K562 (cell line): ENCODE measurements around the gene KIZ. TPM values are rescaled to one million over a fixed set of nuclear protein-coding genes. Genes with fewer than 3 reads are reported as not detected.

Source experiments
- ATAC-seq: fragments of 200-7000 bp; cut with Tn5 transposase; 3 replicates; pipeline ENCODE4 v1.9.1; 2020; ENCODE audit warnings: moderate library complexity
- BruUV-seq: library from RNA; stranded (reverse); fragments of 400-500 nt; replicated peaks from 2 replicates; lab custom pipeline; 2021; lab: Mats Ljungman, UMichigan
- CTCF ChIA-PET: fragments of 300-600 bp; formaldehyde crosslinking; extraction: SDS; loops from one replicate; lab custom pipeline; 2021; ENCODE audit warnings: low intra/inter-chr PET ratio; lab: Yijun Ruan, JAX
- POLR2A ChIA-PET: fragments of 300-600, 350-650 bp; sonication (Branson Sonifier 250); formaldehyde crosslinking; extraction: SDS; loops from one replicate; lab custom pipeline; 2021; ENCODE audit warnings: antibody characterized with exemption, inconsistent platforms; lab: Yijun Ruan, JAX
- DNase-seq, 4 experiments: peaks; one replicate each; pipeline versions ENCODE4 v3.0.0 to v3.0.0-alpha.2; 2011 to 2018; ENCODE audit warnings: low spot score in 3 of 4, mixed read lengths in 3 of 4; ENCODE audit errors: extremely low read depth in 1 of 4
- FAIRE-seq: peaks from 2 replicates; lab custom pipeline; 2011; peaks lifted over from hg19 to GRCh38; lab: Jason Lieb, UNC
- H2AFZ ChIP-seq: 2 replicates; pipeline ENCODE4 v1.6.0; 2011; ENCODE audit warnings: low read depth, low read length, control low read depth, inconsistent platforms
- H3K27ac ChIP-seq: fragments of 200-600 bp; 3 replicates; pipeline ENCODE4 v1.8.0; 2011; ENCODE audit warnings: low read depth, mild to moderate bottlenecking, control low read depth, inconsistent platforms, low read length, moderate library complexity, mixed read lengths; ENCODE audit errors: extremely low read depth
- H3K27me3 ChIP-seq, 2 experiments: fragments of 300-600 bp in 1 of 2; 2 replicates in 1 of 2; 3 replicates in 1 of 2; pipeline versions ENCODE4 v1.6.0 to v1.8.0; 2011; ENCODE audit warnings: inconsistent platforms in 2 of 2, low read length in 2 of 2, mild to moderate bottlenecking in 1 of 2, mixed read lengths in 1 of 2, moderate library complexity in 1 of 2; ENCODE audit not compliant: control insufficient read depth in 2 of 2, insufficient read depth in 2 of 2
- H3K36me3 ChIP-seq: fragments of 300-600 bp; 3 replicates; pipeline ENCODE4 v1.8.0; 2011; ENCODE audit warnings: mild to moderate bottlenecking, low read length, inconsistent platforms; ENCODE audit not compliant: control insufficient read depth, insufficient read depth
- H3K4me1 ChIP-seq, 2 experiments: fragments of 200-600 bp in 1 of 2; replicated peaks in 1 of 2; 2 replicates in 1 of 2; 3 replicates in 1 of 2; pipeline versions ENCODE4 v1.5.1 to v1.8.0; 2011; ENCODE audit warnings: inconsistent platforms in 2 of 2, low read length in 2 of 2, mild to moderate bottlenecking in 1 of 2, mixed read lengths in 1 of 2, moderate library complexity in 1 of 2; ENCODE audit not compliant: control insufficient read depth in 2 of 2, insufficient read depth in 2 of 2
- H3K4me2 ChIP-seq: 2 replicates; pipeline ENCODE4 v1.6.1; 2011; ENCODE audit warnings: low read length, control low read depth, inconsistent platforms, mixed read lengths; ENCODE audit not compliant: insufficient read depth
- H3K4me3 ChIP-seq: fragments of 200-600 bp; sonication (generic), shearing (Covaris generic); 2 replicates; pipeline ENCODE4 v1.5.1; 2016; ENCODE audit warnings: control low read depth, inconsistent platforms
- H3K79me2 ChIP-seq: fragments of 200-600 bp; 3 replicates; pipeline ENCODE4 v1.8.0; 2011; ENCODE audit warnings: low read length, inconsistent platforms; ENCODE audit not compliant: control insufficient read depth, insufficient read depth
- H3K9ac ChIP-seq, 2 experiments: 2 replicates each; pipeline versions ENCODE4 v1.6.0 to v1.6.1; 2011; ENCODE audit warnings: low read depth in 2 of 2, low read length in 2 of 2, control low read depth in 1 of 2, inconsistent platforms in 1 of 2, mild to moderate bottlenecking in 1 of 2, mixed read lengths in 1 of 2; ENCODE audit not compliant: insufficient read depth in 1 of 2
- H3K9me1 ChIP-seq: one replicate; pipeline ENCODE4 v1.6.0; 2011; ENCODE audit warnings: inconsistent platforms, mild to moderate bottlenecking, low read length, moderate library complexity; ENCODE audit not compliant: control insufficient read depth, insufficient read depth
- H3K9me3 ChIP-seq: replicated peaks from 2 replicates; pipeline ENCODE4 v1.5.1; 2011; ENCODE audit warnings: low read depth, low read length, inconsistent platforms; ENCODE audit not compliant: control insufficient read depth, insufficient read depth
- H4K20me1 ChIP-seq: replicated peaks from 2 replicates; pipeline ENCODE4 v1.6.1; 2011; ENCODE audit warnings: low read length, inconsistent platforms, mixed read lengths; ENCODE audit not compliant: control insufficient read depth, insufficient read depth
- EP400 ChIP-seq: fragments of 450-650 bp; IDR thresholded peaks from 2 replicates; pipeline ENCODE4 v1.6.1; 2017; ENCODE audit warnings: antibody characterized with exemption, mild to moderate bottlenecking, moderate library complexity
- FOSL1 ChIP-seq: fragments of 200-800 bp; sonication (Bioruptor generic); conservative IDR thresholded peaks from 2 replicates; pipeline ENCODE4 v1.6.1; 2016; ENCODE audit warnings: missing genetic modification characterization, missing compliant biosample characterization
- FOXA1 ChIP-seq: fragments of 450-650 bp; IDR thresholded peaks from 2 replicates; pipeline ENCODE4 v1.6.1; 2016; ENCODE audit warnings: mild to moderate bottlenecking, borderline replicate concordance
- FOXM1 ChIP-seq, 2 experiments: fragments of 450-650 bp in 1 of 2; sonication (generic) in 1 of 2; formaldehyde crosslinking in 1 of 2; IDR thresholded peaks; 2 replicates each; pipeline versions ENCODE4 v1.6.1 to v1.9.0; 2017 to 2022; ENCODE audit warnings: low read depth in 2 of 2, mild to moderate bottlenecking in 2 of 2, missing genetic modification reagents in 1 of 2, moderate library complexity in 1 of 2
- HNRNPL ChIP-seq: fragments of 200-400 bp; formaldehyde crosslinking; IDR thresholded peaks from 2 replicates; pipeline ENCODE4 v1.6.1; 2017; ENCODE audit warnings: low read depth, mild to moderate bottlenecking, low read length
- KDM4B ChIP-seq, 2 experiments: fragments of 450-650 bp in 1 of 2; sonication (generic) in 1 of 2; IDR thresholded peaks; 2 replicates each; pipeline ENCODE4 v1.6.1; 2016 to 2017; ENCODE audit warnings: borderline replicate concordance in 2 of 2, antibody characterized with exemption in 1 of 2, low read depth in 1 of 2, mild to moderate bottlenecking in 1 of 2
- KDM5B ChIP-seq: fragments of 200-600 bp; sonication (generic); IDR thresholded peaks from 2 replicates; pipeline ENCODE4 v1.6.1; 2012; ENCODE audit warnings: low read depth, mild to moderate bottlenecking, moderate library complexity, low read length, control low read depth, inconsistent platforms; ENCODE audit not compliant: insufficient replicate concordance
- NR1H2 ChIP-seq: sonication (generic); formaldehyde crosslinking; IDR thresholded peaks from 2 replicates; pipeline ENCODE4 v1.4.0; 2020; ENCODE audit warnings: mild to moderate bottlenecking, missing genetic modification reagents
- POLR3G ChIP-seq: IDR thresholded peaks from 2 replicates; pipeline ENCODE4 v1.6.1; 2011; ENCODE audit not compliant: insufficient read length, insufficient replicate concordance; ENCODE audit errors: extremely low read depth
- SMARCA4 ChIP-seq: fragments of 450-650 bp; IDR thresholded peaks from 2 replicates; pipeline ENCODE4 v1.6.1; 2016
- SNIP1 ChIP-seq: fragments of 450-650 bp; IDR thresholded peaks from 2 replicates; pipeline ENCODE4 v1.7.1; 2017; ENCODE audit warnings: low read depth, mild to moderate bottlenecking
- TARDBP ChIP-seq: fragments of 450-650 bp; IDR thresholded peaks from 2 replicates; pipeline ENCODE4 v1.6.1; 2016
- TCF7 ChIP-seq: sonication (generic); IDR thresholded peaks from 2 replicates; pipeline ENCODE4 v1.6.1; 2016; ENCODE audit warnings: antibody characterized with exemption, borderline replicate concordance
- ZFP1 ChIP-seq: fragments of 450-650 bp; formaldehyde crosslinking; IDR thresholded peaks from 2 replicates; pipeline ENCODE4 v1.4.0; 2020; ENCODE audit warnings: mild to moderate bottlenecking, mixed read lengths
- ZNF232 ChIP-seq: sonication (generic); formaldehyde crosslinking; IDR thresholded peaks from 2 replicates; pipeline ENCODE4 v1.8.0; 2022; ENCODE audit warnings: mild to moderate bottlenecking, missing genetic modification reagents
- ZNF239 ChIP-seq: fragments of 250-450 bp; sonication (Bioruptor Pico); IDR thresholded peaks from 2 replicates; pipeline ENCODE4 v1.4.0; 2020; ENCODE audit warnings: mild to moderate bottlenecking
- ZNF408 ChIP-seq: fragments of 250-450 bp; sonication (Bioruptor Pico); IDR thresholded peaks from 2 replicates; pipeline ENCODE4 v1.4.0; 2020; ENCODE audit warnings: low read depth, mild to moderate bottlenecking, moderate library complexity
- ZNF76 ChIP-seq: fragments of 250-450 bp; sonication (Bioruptor Pico); IDR thresholded peaks from 2 replicates; pipeline ENCODE4 v1.4.0; 2020; ENCODE audit warnings: mild to moderate bottlenecking, moderate library complexity, borderline replicate concordance
- WGBS: fragments of 100-300 bp; shearing (Covaris generic); methylation state at CpG from one replicate; pipeline ENCODE4 v1.1.6; 2016; ENCODE audit warnings: low coverage, mixed read lengths; ENCODE audit not compliant: insufficient coverage; ENCODE audit errors: missing lambda C conversion rate; 5-methylcytosine and 5-hydroxymethylcytosine counted together
- in situ Hi-C: fragments of 300-500 bp; cut with MboI; formaldehyde crosslinking; loops from 4 replicates; pipeline ENCODE4 v1.15.0; 2018; ENCODE audit warnings: inconsistent platforms, mixed read lengths
- intact Hi-C: fragments of 100-400 bp; cut with micrococcal nuclease; formaldehyde crosslinking; loops from 2 replicates; pipeline ENCODE4 v1.14.2; 2022
- polyA plus RNA-seq, 8 experiments: library from polyadenylated mRNA; depleted of rRNA in 4 of 8; stranded (reverse) in 5 of 8; unstranded in 3 of 8; fragments of >200 nt; fragmentation: Nextera tagmentation in 2 of 8; fragmentation: Illumina TruSeq in 1 of 8; extraction: Ambion mirVana in 2 of 8; extraction: Trizol in 1 of 8; gene quantifications; 2 replicates each; pipeline versions ENCODE4 v1.2.1 to v1.2.3, GENCODE V29; 2011 to 2014; ENCODE audit warnings: inconsistent platforms in 1 of 8, missing spikeins in 1 of 8
- total RNA-seq, 7 experiments: library from RNA; depleted of rRNA in 6 of 7; stranded (reverse); fragments of >200 nt in 6 of 7; fragmentation: Illumina TruSeq in 2 of 7; extraction: Trizol in 2 of 7; gene quantifications; 2 replicates each; pipeline versions ENCODE4 v1.2.1 to v1.2.3, GENCODE V29; 2011 to 2021; ENCODE audit warnings: low replicate concordance in 1 of 7
- TF ChIP-seq, protein P1 (sequence below), 2 experiments: fragments of 450-650 bp in 1 of 2; IDR thresholded peaks; 2 replicates each; pipeline ENCODE4 v1.6.1; 2011 to 2017; ENCODE audit warnings: low read depth in 2 of 2, antibody characterized with exemption in 1 of 2, borderline replicate concordance in 1 of 2, low read length in 1 of 2, mild to moderate bottlenecking in 1 of 2, mixed read lengths in 1 of 2; ENCODE audit not compliant: control insufficient read depth in 1 of 2

KIZ gene
- total and polyA plus RNA-seq, 9 of the 15 experiments (the other 6 are each of a cell fraction or from before 2014, with no cell fraction given) = 4.9 to 21.1 (median 13.5) TPM

DNA sequence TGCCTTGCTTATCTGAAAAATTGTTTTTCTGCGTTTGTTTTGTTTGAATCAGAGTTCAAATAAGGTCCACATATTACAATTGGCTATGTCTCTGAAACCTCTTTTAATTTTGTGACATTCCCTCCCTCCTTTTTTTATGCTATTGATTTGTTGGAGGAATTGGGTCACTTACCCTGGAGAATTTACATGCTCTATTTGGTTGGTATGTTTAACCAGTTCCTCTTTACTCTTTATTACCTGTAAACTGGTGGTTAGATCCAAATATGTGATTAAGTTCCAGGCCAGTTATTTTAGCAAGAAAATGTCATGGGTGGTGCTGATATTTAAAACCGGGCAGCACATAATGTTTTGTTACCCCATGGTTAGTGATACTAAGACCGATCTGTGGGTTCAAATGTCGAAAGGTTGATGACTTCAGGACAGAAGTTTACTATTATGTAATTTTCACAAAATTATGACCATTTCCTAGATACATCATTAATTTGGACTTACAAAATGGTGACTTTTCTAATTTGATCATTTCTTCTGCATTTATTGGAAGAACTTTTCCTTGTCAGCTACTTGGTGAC is 77.3 kb downstream of the KIZ start:
- FAIRE-seq = no peak
- POLR2A ChIA-PET = no interaction called here
- in situ Hi-C loops = no loop called here

More for the DNA sequence above, 77.3 kb downstream of the KIZ start:
- Histone ChIP-seq H2AFZ (no peak overlapping the region), H3K9ac (no peak overlapping the region), H3K27ac (no peak overlapping the region), H3K9me1 (no peaks in the 10 kb centered on the region), H3K9me3 (no peaks in the 10 kb centered on the region), H3K36me3 (no peaks in the 10 kb centered on the region), H4K20me1 (no peaks in the 10 kb centered on the region), H3K27me3 (no peaks in the 10 kb centered on the region), H3K4me2 (no peak overlapping the region), H3K4me3 (no peak overlapping the region), H3K4me1 (no peaks in the 10 kb centered on the region), H3K79me2 (no peaks in the 10 kb centered on the region)
- CTCF ChIA-PET = no interaction called here
- 52% methylated on average over 4 of the region's 4 CpGs for WGBS
- no peak for ATAC-seq
- TF ChIP-seq FOSL1 (no peak), ZNF76 (no peak), FOXA1 (no peak), ZFP1 (no peak), FOXM1 (IDR thresholded peaks at IDR 0.05; ENCODE audit: low read depth) (no peak), FOXM1 (CRISPR knock-in tag; IDR thresholded peaks at IDR 0.05; ENCODE audit: low read depth) (no peak), TCF7 (no peak), TARDBP (no peak), KDM4B (IDR thresholded peaks at IDR 0.05; ENCODE audit: borderline replicate concordance in 2 of 2, low read depth in 1 of 2) (no peak), SMARCA4 (no peak), NR1H2 (CRISPR knock-in tag) (no peak), EP400 (no peak), ZNF239 (CRISPR knock-in tag) (no peak), HNRNPL (no peak), SNIP1 (no peak), ZNF408 (CRISPR knock-in tag) (no peak), KDM5B (no peak), ZNF232 (CRISPR knock-in tag) (no peak), POLR3G (no peak)
- TF ChIP-seq, protein P1, sequence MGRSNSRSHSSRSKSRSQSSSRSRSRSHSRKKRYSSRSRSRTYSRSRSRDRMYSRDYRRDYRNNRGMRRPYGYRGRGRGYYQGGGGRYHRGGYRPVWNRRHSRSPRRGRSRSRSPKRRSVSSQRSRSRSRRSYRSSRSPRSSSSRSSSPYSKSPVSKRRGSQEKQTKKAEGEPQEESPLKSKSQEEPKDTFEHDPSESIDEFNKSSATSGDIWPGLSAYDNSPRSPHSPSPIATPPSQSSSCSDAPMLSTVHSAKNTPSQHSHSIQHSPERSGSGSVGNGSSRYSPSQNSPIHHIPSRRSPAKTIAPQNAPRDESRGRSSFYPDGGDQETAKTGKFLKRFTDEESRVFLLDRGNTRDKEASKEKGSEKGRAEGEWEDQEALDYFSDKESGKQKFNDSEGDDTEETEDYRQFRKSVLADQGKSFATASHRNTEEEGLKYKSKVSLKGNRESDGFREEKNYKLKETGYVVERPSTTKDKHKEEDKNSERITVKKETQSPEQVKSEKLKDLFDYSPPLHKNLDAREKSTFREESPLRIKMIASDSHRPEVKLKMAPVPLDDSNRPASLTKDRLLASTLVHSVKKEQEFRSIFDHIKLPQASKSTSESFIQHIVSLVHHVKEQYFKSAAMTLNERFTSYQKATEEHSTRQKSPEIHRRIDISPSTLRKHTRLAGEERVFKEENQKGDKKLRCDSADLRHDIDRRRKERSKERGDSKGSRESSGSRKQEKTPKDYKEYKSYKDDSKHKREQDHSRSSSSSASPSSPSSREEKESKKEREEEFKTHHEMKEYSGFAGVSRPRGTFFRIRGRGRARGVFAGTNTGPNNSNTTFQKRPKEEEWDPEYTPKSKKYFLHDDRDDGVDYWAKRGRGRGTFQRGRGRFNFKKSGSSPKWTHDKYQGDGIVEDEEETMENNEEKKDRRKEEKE (IDR thresholded peaks at IDR 0.05; ENCODE audit: borderline replicate concordance in 1 of 2, control insufficient read depth in 1 of 2, low read depth in 2 of 2, low read length in 1 of 2) = no peak
- DNase-seq = no peak
- BruUV-seq = no TSS peak
- intact Hi-C loops = no loop called here
